Activated CD4-positive, alpha-beta T cell treated with anti-CD3 and anti-CD28 coated beads, Interleukin-2, amount 50 U/mL, for 4 hours (primary cell): ENCODE measurements around the gene OR10H1.
"Not testable (repeated sequence)": the region's sequence is repeated elsewhere in the genome, so short reads cannot be mapped to it uniquely, and the experiment has no call there.

Source experiments
- DNase-seq, 2 experiments: peaks; one replicate each; pipeline ENCODE4 v3.0.0-alpha.2; 2020

The OR10H1 gene, protein sequence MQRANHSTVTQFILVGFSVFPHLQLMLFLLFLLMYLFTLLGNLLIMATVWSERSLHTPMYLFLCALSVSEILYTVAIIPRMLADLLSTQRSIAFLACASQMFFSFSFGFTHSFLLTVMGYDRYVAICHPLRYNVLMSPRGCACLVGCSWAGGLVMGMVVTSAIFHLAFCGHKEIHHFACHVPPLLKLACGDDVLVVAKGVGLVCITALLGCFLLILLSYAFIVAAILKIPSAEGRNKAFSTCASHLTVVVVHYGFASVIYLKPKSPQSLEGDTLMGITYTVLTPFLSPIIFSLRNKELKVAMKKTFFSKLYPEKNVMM

DNA sequence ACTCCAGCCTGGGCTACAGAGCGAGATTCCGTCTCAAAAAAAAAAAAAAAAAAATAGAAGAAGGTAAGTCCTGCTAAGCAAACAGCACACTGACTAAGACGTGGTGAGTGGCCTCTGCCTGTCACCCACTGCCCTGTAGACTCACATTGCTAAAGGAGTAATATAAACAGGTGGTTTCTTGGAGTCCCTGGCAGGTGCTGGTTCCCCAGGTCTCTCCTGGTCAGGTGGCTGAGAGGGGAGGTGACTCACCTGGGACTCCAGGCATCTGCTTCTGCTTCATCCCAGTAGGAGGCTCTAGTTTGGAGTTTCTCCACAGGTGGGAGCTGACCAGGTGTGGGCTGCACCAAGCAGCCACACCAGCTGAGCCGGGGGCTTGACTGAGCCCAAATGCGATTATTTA is at the start of gene OR10H1:
Gene OR10H1, minus strand, starts transcription at position 359 of the 400 bp plus-strand sequence. CDS start 7,627 bp downstream, outside the sequence.
- no peak for DNase-seq

DNA sequence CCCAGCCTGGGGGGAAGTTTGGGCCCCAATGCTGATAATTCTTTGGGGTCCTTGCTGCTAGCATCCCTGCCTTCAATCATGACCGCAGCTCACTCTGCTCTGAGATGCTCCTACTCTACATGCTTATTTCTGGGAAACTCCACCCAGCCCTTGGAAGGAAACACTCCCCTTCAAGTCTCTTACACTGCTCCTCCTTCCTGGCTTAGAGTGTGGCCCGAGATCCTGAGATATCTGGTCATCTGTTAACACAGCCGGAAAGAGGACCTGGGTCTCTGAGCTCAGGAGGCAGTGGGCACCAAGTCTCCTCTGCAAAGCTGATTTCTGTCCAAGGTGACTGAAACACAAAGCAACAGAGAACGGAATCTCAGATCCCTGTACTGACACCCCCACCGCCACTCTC is 49.4 kb upstream of the OR10H1 start:
- DNase-seq, result no peak

DNA sequence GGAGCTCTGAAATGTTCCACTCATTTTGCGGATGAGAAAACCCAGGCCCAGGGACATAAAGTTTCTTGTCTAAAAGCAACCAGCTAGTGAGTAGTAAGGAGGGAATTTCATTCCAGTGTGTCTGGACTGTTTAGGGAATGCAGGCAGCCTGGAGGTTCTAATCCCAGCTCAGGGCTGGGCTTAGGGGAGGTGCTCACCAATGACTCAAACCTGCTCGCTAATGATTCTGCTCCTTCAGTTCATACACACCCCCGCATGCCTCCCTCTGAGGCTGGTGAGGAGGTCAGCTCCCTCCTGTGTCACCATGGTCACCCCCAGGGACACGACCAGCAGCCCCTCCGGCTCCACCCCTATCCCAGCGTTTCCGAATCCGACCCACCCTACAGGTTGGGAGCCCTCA is 47.8 kb upstream of the OR10H1 start:
- DNase-seq, result no peak

- no peak for DNase-seq
Measured at GRCh38 chr19:15862444-15862843, 47.0 kb upstream of the OR10H1 start.

DNA sequence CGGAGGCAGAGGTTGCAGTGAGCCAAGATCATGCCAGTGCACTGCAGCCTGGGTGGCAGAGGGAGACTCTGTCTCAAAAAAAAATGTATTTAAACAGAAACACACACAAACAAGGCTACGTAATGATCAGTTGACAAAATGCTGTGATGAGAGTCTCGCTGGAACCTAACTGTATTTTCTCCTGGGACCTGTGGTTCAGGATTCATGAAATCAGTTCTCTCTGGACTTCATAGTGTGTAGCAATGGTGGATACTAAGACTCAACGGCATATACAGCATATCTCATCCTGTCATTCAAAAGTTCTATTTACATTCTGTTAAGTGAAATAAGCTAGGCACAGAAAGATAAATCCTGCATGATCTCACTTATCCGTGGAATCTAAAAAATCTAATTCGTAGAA is 45.1 kb upstream of the OR10H1 start:
- DNase-seq, result no peak

DNA sequence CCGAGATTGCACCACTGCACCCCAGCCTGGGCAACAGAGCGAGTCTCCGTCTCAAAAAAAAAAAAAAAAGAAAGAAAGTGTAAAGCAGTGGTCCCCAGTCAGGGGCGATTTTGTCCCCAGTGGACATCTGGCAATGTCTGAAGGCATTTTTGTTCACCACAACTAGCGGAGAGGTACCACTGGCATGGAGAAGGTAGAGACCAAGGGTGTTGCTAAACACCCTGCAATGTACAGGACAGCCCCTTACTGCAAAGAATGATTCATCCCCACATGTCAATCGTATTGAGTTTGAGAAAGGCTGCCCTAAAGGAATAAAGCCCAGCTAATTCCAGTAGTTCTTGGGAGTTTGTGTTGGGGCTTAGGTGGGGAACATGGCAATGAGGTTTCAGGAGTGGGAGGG is 43.7 kb upstream of the OR10H1 start:
- no peak for DNase-seq

DNA sequence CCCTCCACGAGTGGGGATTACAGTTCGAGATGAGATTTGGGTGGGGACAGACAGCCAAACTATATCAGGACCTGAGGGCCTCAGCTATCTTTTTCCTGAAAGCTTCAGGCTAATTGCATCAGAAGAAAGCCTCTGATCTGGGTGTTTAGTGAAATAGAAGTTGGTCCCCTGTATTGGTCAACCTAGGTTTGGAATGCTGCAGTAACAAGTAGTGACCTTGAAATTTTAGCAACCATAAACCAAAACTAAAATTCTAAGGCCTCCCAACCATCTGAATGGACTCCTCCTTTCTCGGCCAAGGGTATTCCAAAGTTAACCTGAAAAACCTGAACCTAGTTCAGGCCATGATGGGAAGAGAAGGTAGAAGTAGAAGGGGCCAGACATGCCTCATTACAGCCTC is 34.9 kb upstream of the OR10H1 start:
- no peak for DNase-seq

GRCh38 chr19:15846923-15847322 is 31.5 kb upstream of the OR10H1 start:
- DNase-seq, result no peak

DNA sequence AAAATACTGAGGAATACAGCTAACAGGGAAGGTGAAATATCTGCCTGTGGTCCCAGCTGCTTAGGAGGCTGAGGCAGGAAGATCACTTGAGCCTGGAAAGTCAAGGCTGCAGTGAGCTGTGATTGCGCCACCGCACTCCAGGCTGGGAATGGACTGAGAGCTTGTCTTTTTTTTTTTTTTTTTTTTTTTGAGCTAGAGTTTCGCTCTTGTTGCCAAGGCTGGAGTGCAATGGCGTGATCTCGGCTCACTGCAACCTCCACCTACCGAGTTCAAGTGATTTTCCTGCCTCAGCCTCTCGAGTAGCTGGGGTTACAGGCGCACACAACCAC is 28.4 kb upstream of the OR10H1 start:
- not testable (repeated sequence) for DNase-seq

DNA sequence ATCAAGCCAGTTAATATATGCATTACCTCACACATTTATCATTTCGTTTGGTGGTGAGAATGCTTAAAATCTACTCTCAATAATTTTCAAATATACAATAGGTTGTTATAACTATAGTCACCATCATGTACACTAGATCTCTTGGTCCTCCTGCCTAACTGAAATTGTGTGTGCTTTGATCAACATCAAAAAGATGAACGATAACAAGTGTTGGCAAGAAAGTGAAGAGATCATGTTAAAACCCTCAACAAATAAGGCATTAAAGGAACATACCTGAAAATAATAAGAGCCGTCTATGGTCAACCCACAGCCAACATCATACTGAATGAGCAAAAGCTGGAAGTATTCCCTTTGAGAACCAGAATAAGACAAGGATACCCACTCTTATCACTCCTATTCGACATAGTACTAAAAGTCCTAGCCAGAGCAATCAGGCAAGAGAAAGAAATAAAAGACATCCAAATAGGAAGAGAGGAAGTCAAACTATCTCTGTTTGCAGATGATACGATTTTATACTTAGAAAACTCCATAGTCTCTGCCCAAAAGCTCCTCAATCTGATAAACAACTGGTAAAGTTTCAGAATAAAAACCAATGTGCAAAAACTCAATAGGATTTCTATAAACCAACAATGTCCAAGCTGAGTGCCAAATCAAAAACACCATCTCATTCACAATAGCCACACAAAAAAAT is 27.9 kb upstream of the OR10H1 start:
- no peak for DNase-seq

DNA sequence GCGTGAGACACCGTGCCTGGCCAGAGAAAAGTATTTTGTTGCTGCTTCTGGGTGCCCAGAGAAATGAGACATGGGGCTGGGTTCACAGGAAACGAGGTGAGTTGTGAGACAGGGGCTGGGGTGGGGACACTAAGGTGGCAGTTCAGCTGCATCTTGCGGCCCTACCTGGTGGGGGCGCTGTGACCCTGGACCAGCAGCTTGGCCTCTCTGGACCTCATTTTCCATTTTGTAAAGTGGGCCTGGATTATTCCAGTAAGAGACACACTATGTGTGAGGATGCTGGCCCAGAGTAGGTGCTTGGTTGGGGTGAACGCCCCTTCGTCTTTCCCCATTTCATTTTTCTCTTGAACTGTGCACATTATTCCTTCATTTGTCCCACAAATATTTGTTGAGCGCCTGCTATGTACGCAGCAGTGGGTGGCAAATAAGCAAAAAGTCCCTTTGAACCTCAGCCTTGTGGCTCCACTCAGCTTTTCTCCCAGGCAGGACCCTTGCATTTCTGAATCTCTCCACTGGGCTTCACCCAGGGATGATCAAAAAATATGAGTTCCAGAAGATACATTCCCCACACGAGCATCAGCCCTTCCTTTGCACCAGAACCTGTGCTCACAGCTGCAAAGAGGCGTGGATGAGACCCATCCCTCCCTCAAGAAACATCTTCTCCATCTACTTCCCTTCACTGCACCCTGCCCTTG is 26.6 kb upstream of the OR10H1 start:
- DNase-seq, result no peak

- DNase-seq, result no peak
Measured at GRCh38 chr19:15840833-15841232, 25.4 kb upstream of the OR10H1 start.

DNA sequence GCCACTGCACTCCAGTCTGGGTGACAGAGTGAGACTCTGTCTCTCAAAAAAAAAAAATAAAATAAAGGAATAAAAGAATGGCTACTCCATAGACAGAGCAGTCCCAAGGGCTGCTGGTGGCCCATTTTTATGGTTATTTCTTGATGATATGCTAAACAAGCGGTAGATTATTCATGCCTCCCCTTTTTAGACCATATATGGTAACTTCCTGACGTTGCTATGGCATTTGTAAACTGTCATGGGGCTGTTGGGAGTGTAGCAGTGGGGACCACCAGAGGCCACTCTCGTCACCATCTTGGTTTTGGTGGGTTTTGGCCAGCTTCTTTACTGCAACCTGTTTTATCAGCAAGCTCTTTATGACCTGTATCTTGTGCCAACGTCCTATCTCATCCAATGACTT is 24.4 kb upstream of the OR10H1 start:
- DNase-seq, result not testable (repeated sequence)

- no peak for DNase-seq
Measured at GRCh38 chr19:15838351-15838750, 22.9 kb upstream of the OR10H1 start.

GRCh38 chr19:15837221-15837731 is 21.8 kb upstream of the OR10H1 start:
- no peak for DNase-seq

- DNase-seq, result peak; percentile 92 to 93
Measured at GRCh38 chr19:15836330-15837220, 21.1 kb upstream of the OR10H1 start.

- DNase-seq, result peak; percentile 45 to 51
Measured at GRCh38 chr19:15835565-15836329, 20.3 kb upstream of the OR10H1 start.

DNA sequence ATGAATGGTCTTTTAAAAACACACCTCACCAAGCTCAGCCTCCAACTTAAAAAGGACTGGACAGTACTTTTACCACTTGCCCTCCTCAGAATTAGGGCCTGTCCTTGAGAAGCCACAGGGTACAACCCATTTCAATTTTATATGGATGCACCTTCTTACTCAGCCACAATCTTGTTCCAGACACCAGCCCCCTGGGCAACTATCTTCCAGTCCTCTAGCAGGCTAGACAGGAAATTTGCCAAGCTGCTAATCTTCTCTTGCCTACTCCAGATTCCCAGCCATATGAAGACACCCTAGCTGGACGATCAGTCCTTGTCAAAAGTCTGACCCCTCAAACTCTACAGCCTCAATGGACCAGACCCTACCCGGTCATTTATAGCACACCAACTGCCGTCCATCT is 18.8 kb upstream of the OR10H1 start:
- not testable (repeated sequence) for DNase-seq

DNA sequence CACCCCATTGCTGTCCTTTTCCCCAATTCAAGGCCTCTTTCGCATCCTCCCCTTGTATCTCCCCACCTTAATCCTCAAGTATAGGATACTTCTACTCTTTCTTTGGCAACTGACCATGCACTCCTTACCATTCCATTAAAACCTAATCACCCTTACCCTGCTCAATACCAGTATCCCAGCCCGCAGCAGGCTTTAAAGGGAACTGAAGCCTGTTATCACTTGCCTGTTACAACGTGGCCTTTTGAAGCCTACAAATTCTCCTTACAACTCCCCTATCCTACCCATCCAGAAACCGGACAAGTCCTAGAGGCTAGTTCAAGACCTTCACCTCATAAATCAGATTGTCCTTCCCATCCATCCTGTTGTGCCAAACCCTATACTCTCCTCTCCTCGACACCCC is 16.2 kb upstream of the OR10H1 start:
- DNase-seq, result no peak

DNA sequence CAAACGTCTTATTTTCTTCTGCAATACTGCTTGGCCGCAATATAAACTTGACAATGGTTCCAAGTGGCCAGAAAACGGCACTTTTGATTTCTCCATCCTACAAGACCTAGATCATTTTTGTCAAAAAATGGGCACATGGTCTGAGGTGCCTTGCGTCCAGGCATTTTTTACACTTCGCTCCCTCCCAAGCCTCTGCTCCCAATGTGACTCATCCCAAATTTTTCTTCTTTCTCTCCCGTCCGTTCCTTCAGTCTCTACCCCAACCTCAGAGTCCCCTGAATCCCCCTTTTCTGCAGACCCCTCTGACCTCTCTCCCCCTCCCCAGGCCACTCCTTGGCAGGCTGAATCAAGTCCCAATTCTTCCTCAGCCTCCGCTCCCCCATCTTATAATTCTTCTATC is 14.3 kb upstream of the OR10H1 start:
- DNase-seq, result no peak

DNA sequence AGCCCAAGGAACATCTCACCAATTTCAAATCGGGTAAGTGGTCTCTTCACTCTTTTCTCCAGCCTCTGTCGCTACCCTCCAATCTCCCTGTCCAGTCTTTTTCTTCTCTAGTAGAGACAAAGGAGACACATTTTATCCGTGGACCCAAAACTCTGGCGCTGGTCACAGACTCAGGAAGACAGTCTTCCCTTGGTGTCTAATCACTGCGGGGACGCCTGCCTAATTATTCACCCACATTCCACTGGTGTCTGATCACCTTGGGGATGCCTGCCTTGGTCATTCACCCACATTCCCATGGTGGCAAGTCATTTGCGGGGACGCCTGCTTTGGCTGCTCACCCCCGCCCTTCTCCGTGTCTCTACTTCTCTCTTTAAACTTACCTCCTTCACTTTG is 13.8 kb upstream of the OR10H1 start:
- DNase-seq, result no peak
